ENCODE results near the gene SMIM33. TPM values are rescaled to one million over a fixed set of nuclear protein-coding genes. Genes with fewer than 3 reads are reported as not detected.
A peak's percentile ranks its signal among the peaks of the same experiment; 100 is the strongest.

The SMIM33 gene
- 1 to 10 TPM; 3.4 to 5.9 TPM for total RNA-seq

DNA sequence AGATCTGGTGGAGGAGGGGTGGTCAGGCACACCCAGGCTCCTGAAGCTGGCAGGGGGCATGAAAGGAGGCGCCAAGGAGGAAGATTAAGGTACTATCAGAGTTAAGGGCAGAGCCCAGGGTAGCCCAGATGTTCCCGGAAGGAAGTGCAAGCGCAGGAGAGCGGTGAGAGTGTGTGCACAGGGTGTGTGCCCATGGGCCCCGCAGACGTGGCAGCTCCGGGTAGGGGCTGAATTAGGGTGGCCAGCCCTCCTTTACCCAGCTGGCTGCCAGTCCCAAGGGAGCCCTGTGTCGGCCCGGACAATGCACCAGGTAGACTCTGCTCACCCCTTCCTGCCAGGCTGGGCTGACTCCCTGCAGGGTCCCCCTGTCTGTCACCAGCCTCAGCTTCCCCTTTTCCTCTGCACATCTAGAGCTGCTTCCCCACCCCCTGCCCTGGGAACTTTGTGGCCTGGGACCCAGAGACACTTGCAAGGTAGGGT, at the start of gene SMIM33:
Gene SMIM33, plus strand, starts transcription at position 184 of the 480 bp plus-strand sequence. Its CDS starts 118 bp downstream, at position 302.
- peak within 1 kb of the TSS; percentile 77 for H3K27ac ChIP-seq
- H3K27me3 ChIP-seq, result no peaks in the 10 kb centered on the region
- peak within 1 kb of the TSS; percentile 69 to 89 for H3K9ac ChIP-seq (ENCODE audit: low read depth in 2 of 2, low read length in 2 of 2)
- peaks cover 9% of the 10 kb centered on the region for H3K4me1 ChIP-seq
- intact Hi-C loops (cut with DNase I), result no loop called here
- TF ChIP-seq, protein P1, sequence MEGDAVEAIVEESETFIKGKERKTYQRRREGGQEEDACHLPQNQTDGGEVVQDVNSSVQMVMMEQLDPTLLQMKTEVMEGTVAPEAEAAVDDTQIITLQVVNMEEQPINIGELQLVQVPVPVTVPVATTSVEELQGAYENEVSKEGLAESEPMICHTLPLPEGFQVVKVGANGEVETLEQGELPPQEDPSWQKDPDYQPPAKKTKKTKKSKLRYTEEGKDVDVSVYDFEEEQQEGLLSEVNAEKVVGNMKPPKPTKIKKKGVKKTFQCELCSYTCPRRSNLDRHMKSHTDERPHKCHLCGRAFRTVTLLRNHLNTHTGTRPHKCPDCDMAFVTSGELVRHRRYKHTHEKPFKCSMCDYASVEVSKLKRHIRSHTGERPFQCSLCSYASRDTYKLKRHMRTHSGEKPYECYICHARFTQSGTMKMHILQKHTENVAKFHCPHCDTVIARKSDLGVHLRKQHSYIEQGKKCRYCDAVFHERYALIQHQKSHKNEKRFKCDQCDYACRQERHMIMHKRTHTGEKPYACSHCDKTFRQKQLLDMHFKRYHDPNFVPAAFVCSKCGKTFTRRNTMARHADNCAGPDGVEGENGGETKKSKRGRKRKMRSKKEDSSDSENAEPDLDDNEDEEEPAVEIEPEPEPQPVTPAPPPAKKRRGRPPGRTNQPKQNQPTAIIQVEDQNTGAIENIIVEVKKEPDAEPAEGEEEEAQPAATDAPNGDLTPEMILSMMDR (IDR thresholded peaks at IDR 0.05), result no peak
- peak; percentile 80 for DNase-seq
- H3K36me3 ChIP-seq, result no peaks in the 10 kb centered on the region
- no peaks in the 10 kb centered on the region for H3K9me3 ChIP-seq
- peak within 1 kb of the TSS; percentile 31 for H3K4me3 ChIP-seq

DNA sequence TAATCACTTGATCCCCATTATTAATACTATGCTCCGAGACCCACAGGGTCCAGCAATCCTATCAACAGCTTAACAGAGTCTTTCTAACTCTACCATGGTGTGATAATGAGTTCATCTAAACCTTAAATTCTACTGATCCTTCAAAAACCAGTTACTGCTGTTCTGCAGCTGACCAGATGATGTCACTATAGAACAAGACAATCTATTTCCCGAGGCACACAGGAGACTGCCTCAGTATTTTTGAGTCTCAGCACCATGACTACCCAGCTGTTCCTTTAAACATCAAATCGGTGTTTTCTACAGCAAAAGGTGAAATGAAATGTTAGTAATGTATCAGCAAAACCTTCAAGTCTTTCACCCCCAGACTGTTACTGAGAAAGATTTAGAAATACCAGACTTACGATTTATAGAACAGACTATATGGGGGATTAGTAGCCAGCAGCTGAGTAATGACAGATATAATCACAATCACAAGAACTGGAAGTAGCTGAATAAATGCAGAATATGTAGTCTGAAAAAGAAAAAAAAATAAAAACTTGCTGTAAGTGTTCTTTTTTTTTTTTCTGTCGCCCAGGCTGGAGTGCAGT, 48.4 kb upstream of the SMIM33 start:
- peak; percentile 70 for DNase-seq
- TF ChIP-seq, protein P1 (IDR thresholded peaks at IDR 0.05), result peak; percentile 85
- intact Hi-C loops (cut with DNase I), result loop anchor here (1.0 kb wide), 1 partner anchor 91 kb away; no protein-coding TSS in a partner anchor

DNA sequence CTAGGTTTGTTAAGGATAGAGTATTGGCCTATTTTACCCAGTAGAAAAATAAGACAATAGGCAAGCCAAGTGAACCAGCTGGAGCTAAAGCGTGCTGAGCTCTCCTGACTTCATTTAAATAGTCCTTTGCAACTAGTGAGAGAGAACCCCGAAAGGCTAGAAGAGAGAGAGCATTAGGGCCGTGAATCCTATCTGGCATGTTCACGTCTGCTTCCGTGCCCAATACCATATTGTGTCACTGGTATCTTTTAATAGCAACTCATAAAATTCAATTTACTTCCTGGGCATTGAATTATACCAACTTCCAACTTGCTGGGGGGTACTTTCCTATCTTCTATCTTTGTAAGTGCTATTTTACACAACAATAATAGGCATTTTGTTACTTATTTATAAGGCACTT, 45.3 kb upstream of the SMIM33 start:
- intact Hi-C loops (cut with DNase I), result no loop called here
- DNase-seq, result no peak
- no peak overlapping the region for H3K9ac ChIP-seq (ENCODE audit: low read depth in 2 of 2, low read length in 2 of 2)
- no peak overlapping the region for H3K4me3 ChIP-seq
- no peak overlapping the region for H3K27ac ChIP-seq
- H3K36me3 ChIP-seq, result no peaks in the 10 kb centered on the region
- H3K27me3 ChIP-seq, result no peaks in the 10 kb centered on the region
- TF ChIP-seq, protein P1 (IDR thresholded peaks at IDR 0.05), result no peak
- no peaks in the 10 kb centered on the region for H3K4me1 ChIP-seq
- H3K9me3 ChIP-seq, result no peaks in the 10 kb centered on the region

More for the DNA sequence above, 48.4 kb upstream of the SMIM33 start:
- Histone ChIP-seq H3K27ac (no peak overlapping the region), H3K4me1 (peaks cover 5% of the 10 kb centered on the region), H3K27me3 (no peaks in the 10 kb centered on the region), H3K9me3 (no peaks in the 10 kb centered on the region), H3K9ac (ENCODE audit: low read depth in 2 of 2, low read length in 2 of 2) (no peak overlapping the region), H3K4me3 (no peak overlapping the region), H3K36me3 (no peaks in the 10 kb centered on the region)

DNA sequence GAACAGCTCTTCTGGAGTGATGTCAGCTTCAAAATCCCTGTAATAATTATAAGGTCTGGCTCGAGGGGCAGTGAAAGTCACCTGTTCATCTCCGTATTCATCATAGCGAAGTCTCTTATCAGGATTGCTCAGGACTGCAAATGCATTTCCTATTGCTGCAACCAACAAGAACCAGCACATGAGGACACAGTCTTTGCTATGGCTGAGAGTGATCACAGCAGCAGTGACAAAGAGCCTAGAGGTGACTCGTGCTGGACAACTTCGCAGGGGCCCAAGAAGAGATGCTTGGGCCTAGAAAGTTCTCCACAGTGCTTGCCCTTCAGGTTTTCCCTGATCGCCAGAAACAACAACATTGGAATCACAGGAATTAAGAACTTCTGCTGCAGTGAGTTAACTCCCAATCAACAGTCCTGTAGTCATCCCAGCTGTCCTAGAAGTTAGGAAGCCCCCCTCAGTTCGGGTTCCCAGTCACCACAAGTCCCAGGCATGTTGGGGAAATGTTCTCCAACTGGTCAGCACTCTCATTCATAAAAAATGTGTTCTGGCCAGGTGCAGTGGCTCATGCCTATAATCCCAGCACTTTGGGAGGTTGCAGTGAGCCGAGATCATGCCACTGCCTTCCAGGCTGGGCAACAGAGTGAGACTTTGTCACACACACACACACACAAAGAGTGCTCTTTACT, 44.5 kb upstream of the SMIM33 start:
- Histone ChIP-seq H3K36me3 (no peaks in the 10 kb centered on the region), H3K27ac (no peak overlapping the region), H3K9me3 (no peaks in the 10 kb centered on the region), H3K4me1 (no peaks in the 10 kb centered on the region), H3K27me3 (no peaks in the 10 kb centered on the region), H3K4me3 (no peak overlapping the region), H3K9ac (ENCODE audit: low read depth in 2 of 2, low read length in 2 of 2) (no peak overlapping the region)
- intact Hi-C loops (cut with DNase I), result no loop called here
- no peak for DNase-seq
- TF ChIP-seq, protein P1 (IDR thresholded peaks at IDR 0.05), result no peak

DNA sequence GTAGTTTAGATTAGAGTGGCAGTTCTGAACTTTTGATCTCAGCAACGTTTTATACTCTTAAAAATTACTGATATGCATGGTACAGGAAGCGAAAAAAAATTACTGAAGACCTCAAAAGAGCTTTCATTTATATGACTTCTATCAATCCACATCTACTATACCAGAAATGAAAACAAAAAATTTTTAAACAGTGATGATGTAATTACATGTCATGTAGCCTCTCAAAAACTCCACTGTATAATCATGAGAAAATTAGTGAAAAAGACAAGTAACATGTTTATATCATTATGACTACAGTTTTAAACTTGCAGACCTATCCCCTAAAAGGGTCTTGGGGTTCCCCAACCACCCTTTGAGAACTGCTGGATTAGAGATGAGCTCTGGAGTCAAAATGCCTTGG, 40.8 kb upstream of the SMIM33 start:
- Histone ChIP-seq H3K27ac (no peak overlapping the region), H3K36me3 (no peaks in the 10 kb centered on the region), H3K9ac (ENCODE audit: low read depth in 2 of 2, low read length in 2 of 2) (no peak overlapping the region), H3K9me3 (no peaks in the 10 kb centered on the region), H3K4me3 (no peak overlapping the region), H3K27me3 (no peaks in the 10 kb centered on the region), H3K4me1 (no peaks in the 10 kb centered on the region)
- DNase-seq, result no peak
- intact Hi-C loops (cut with DNase I), result no loop called here
- TF ChIP-seq, protein P1 (IDR thresholded peaks at IDR 0.05), result no peak

Data from colonic mucosa (tissue), 4 donors.